Gastrocnemius medialis (tissue), 4 donors: Measurements from ENCODE around the gene FXN. TPM values are rescaled to one million over a fixed set of nuclear protein-coding genes. Genes with fewer than 3 reads are reported as not detected.

Source experiments
- ATAC-seq, 2 donors: fragments of 150-250 bp; one replicate each; pipeline ENCODE4 v1.9.1; 2016
- DNase-seq, 2 donors: peaks; one replicate each; pipeline ENCODE4 v3.0.0-alpha.2; 2019
- H3K27ac ChIP-seq, 4 donors: fragments of 200-600 bp; sonication (generic); 1 replicate in 1 of 4; 2 replicates in 3 of 4; pipeline ENCODE4 v1.5.1; 2016 to 2018; ENCODE audit warnings: mild to moderate bottlenecking in 2 of 4, moderate library complexity in 1 of 4
- H3K27me3 ChIP-seq, 3 donors: fragments of 200-600 bp; sonication (generic) in 2 of 3; 1 replicate in 1 of 3; 2 replicates in 2 of 3; pipeline versions ENCODE4 v1.5.1 to v1.6.0; 2016 to 2019; ENCODE audit warnings: mild to moderate bottlenecking in 1 of 3, moderate library complexity in 1 of 3
- H3K36me3 ChIP-seq, 2 donors: fragments of 200-600 bp; sonication (generic) in 1 of 2; one replicate each; pipeline ENCODE4 v1.5.1; 2017 to 2018
- H3K4me1 ChIP-seq, 2 donors: fragments of 200-600 bp; sonication (generic) in 1 of 2; one replicate each; pipeline ENCODE4 v1.5.1; 2016 to 2017; ENCODE audit warnings: mild to moderate bottlenecking in 2 of 2
- H3K4me3 ChIP-seq, 4 donors: fragments of 200-600 bp; sonication (generic) in 3 of 4; 1 replicate in 1 of 4; 2 replicates in 3 of 4; pipeline ENCODE4 v1.5.1; 2016 to 2019; ENCODE audit warnings: mild to moderate bottlenecking in 2 of 4
- H3K9me3 ChIP-seq, 3 donors: fragments of 200-600 bp; sonication (generic) in 2 of 3; 1 replicate in 1 of 3; 2 replicates in 2 of 3; pipeline ENCODE4 v1.5.1; 2016 to 2019
- CTCF ChIP-seq, 5 experiments: fragments of 450-650 bp in 3 of 5; fragments of 200-600 bp in 2 of 5; sonication (generic) in 2 of 5; IDR thresholded peaks in 4 of 5; conservative IDR thresholded peaks in 1 of 5; 1 replicate in 4 of 5; 2 replicates in 1 of 5; pipeline ENCODE4 v1.5.1; 2016 to 2019; ENCODE audit warnings: antibody characterized with exemption in 5 of 5, mild to moderate bottlenecking in 3 of 5, moderate library complexity in 3 of 5
- POLR2A ChIP-seq, 2 donors: fragments of 450-650 bp; IDR thresholded peaks; one replicate each; pipeline ENCODE4 v1.6.1; 2017; ENCODE audit warnings: antibody characterized with exemption in 2 of 2, mild to moderate bottlenecking in 2 of 2, moderate library complexity in 2 of 2
- in situ Hi-C, 4 donors: fragments of 200-750 bp; cut with MboI; loops; one replicate each; pipeline versions ENCODE4 v1.15.0 to v1.8.0; 2017; ENCODE audit warnings: low sequenced_read_pairs in 4 of 4
- intact Hi-C: fragments of 100-400 bp; cut with DNase I; formaldehyde crosslinking; loops from one replicate; pipeline ENCODE4 v1.15.1; 2023; ENCODE audit warnings: low total_unique reads
- total RNA-seq, 4 donors: library from RNA; depleted of rRNA; stranded (reverse); fragments of >200 nt; gene quantifications; one replicate each; pipeline versions ENCODE4 v1.1.0 to v1.2.3, GENCODE V29; 2016

The FXN gene
- total RNA-seq, 4 donors from 2014 or later = 5.5 to 23.4 (median 14.0) TPM

DNA sequence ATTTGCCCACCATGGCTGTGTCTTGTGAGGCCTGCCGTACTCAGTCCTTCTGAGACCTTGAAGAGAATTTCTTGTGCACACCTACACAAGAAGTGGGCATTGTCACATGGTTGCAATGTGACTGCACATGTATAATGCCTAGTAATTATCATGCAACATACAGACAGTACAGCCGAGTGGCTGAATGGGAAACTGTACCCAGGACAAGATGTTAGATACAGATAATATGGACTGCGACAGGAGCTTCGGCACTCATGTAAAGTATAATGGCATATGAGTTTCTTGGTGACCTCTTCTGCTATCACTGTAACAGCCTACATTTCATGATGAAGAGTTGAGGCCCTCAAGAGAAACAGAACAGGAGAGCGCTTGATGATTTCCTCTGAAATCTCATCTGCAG is 16.8 kb upstream of the FXN start:
- no peak overlapping the region for H3K4me3 ChIP-seq
- in situ Hi-C loops = no loop called here
- no peaks in the 10 kb centered on the region for H3K36me3 ChIP-seq
- intact Hi-C loops = no loop called here
- H3K9me3 ChIP-seq = no peaks in the 10 kb centered on the region
- no peak overlapping the region for H3K27ac ChIP-seq
- DNase-seq (no peak), ATAC-seq (no peak)
- H3K27me3 ChIP-seq = no peaks in the 10 kb centered on the region
- no peaks in the 10 kb centered on the region for H3K4me1 ChIP-seq
- TF ChIP-seq CTCF (IDR thresholded peaks at IDR 0.05 in 4 of 5, conservative IDR thresholded peaks at IDR 0.05 in 1 of 5) (no peak), POLR2A (IDR thresholded peaks at IDR 0.05) (no peak)

GRCh38 chr9:69019808-69020207 is 15.7 kb upstream of the FXN start:
- in situ Hi-C loops = no loop called here
- TF ChIP-seq POLR2A (IDR thresholded peaks at IDR 0.05) = no peak
- no peak for TF ChIP-seq CTCF (IDR thresholded peaks at IDR 0.05 in 4 of 5, conservative IDR thresholded peaks at IDR 0.05 in 1 of 5)
- Histone ChIP-seq H3K27ac (no peak overlapping the region), H3K9me3 (no peaks in the 10 kb centered on the region), H3K4me1 (no peaks in the 10 kb centered on the region), H3K27me3 (no peaks in the 10 kb centered on the region), H3K36me3 (no peaks in the 10 kb centered on the region), H3K4me3 (no peak overlapping the region)
- ATAC-seq = no peak
- DNase-seq = no peak
- intact Hi-C loops = no loop called here

DNA sequence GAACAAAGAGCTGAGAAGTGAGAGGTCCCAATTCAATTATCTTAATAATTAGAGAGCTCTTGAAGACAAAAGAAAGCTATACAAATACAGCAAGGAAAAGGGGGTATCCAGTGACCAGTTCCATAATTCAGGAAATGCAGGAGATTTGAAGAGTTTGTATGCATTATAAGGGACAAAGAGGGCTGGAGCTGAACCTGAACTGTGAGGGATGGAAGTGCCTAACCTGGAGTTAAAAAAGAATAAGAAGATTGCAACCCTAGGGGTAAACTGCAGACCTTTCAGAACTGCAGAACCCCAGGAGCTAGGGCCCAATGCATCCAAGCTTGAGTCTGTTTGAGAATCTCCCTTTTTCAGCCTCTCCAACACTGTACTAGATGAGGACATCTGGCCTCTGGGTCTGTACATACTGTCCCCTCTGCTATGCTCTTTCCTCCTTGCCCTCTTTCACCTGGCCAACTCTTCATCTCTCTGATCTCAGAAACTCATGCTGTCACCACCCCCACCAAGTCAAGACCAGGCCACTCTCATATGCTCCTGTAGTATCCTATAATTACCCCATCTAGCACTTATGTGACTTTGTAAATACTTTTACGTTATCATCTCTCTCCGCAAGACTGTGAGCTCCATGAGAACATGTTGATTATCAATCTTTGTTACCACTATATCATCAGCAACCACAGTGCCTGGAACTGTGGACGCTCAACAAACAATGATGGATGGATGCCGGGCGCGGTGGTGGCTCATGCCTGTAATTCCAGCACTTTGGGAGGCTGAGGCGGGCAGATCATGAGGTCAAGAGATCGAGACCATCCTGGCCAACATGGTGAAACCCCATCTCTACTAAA is 15.0 kb upstream of the FXN start:
- Histone ChIP-seq H3K4me3 (no peak overlapping the region), H3K27ac (no peak overlapping the region), H3K27me3 (no peaks in the 10 kb centered on the region), H3K9me3 (no peaks in the 10 kb centered on the region), H3K36me3 (no peaks in the 10 kb centered on the region), H3K4me1 (no peaks in the 10 kb centered on the region)
- intact Hi-C loops (no loop called here), in situ Hi-C loops (no loop called here)
- DNase-seq (no peak), ATAC-seq (no peak)
- TF ChIP-seq CTCF (IDR thresholded peaks at IDR 0.05 in 4 of 5, conservative IDR thresholded peaks at IDR 0.05 in 1 of 5) (no peak), POLR2A (IDR thresholded peaks at IDR 0.05) (no peak)

DNA sequence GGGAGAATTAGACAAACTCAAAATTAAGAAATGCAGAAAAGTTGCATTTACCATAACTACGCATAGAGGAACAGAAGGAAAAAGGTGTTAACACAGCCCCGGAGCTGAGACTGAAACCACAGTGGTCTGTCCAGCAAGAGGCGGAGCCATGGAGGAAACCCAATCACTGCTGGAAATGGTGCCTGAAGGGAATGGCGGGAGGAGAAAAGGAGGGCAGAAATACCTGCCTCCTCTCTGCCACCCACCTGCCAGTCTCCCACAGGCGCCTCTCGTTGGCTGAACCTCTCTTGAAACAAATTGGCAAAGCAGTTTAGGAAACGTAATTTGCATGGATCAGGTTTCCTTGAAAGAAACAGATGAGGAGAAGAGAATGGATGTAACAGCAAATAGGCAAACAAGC is 11.9 kb upstream of the FXN start:
- TF ChIP-seq CTCF (IDR thresholded peaks at IDR 0.05 in 4 of 5, conservative IDR thresholded peaks at IDR 0.05 in 1 of 5) = no peak
- no peak for TF ChIP-seq POLR2A (IDR thresholded peaks at IDR 0.05)
- Histone ChIP-seq H3K27ac (no peak overlapping the region), H3K4me1 (no peaks in the 10 kb centered on the region), H3K9me3 (no peaks in the 10 kb centered on the region), H3K4me3 (peak overlapping the region in 2 of 4 donors; percentile 20 to 26), H3K27me3 (no peaks in the 10 kb centered on the region), H3K36me3 (no peaks in the 10 kb centered on the region)
- intact Hi-C loops = no loop called here
- no peak for DNase-seq
- ATAC-seq = no peak
- in situ Hi-C loops = no loop called here
